ENCODE measurements around the gene DNTTIP2. TPM values are rescaled to one million over a fixed set of nuclear protein-coding genes. Genes with fewer than 3 reads are reported as not detected.
A peak's percentile ranks its signal among the peaks of the same experiment; 100 is the strongest.
"Not testable (repeated sequence)": the region's sequence is repeated elsewhere in the genome, so short reads cannot be mapped to it uniquely, and the experiment has no call there.

The DNTTIP2 gene
- total RNA-seq, 1 donor, result 40.2 TPM

DNA sequence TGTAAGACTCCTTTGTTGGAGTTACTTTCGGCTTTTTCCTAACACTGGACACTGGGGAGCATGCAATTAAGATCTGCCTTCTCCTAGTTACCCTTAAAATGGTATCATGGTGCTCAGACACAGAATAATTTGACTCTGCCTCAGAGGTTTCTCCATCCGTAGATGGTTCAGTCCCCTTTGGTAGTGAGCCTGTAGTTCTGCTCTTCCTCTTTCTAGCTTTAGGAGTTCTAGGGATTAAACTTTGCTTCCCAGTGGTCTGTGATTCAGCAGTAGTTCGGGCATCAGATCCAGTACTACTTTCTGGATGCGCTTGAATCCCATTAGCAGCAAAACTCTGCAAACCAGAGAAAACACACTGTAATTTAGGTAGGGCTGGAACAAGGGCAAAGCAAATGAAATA lies 1.5 kb downstream of the DNTTIP2 start:
- H3K4me3 ChIP-seq (ENCODE audit: low read depth, low read length), result peak overlapping the region; percentile 4
- TF ChIP-seq, protein P1, sequence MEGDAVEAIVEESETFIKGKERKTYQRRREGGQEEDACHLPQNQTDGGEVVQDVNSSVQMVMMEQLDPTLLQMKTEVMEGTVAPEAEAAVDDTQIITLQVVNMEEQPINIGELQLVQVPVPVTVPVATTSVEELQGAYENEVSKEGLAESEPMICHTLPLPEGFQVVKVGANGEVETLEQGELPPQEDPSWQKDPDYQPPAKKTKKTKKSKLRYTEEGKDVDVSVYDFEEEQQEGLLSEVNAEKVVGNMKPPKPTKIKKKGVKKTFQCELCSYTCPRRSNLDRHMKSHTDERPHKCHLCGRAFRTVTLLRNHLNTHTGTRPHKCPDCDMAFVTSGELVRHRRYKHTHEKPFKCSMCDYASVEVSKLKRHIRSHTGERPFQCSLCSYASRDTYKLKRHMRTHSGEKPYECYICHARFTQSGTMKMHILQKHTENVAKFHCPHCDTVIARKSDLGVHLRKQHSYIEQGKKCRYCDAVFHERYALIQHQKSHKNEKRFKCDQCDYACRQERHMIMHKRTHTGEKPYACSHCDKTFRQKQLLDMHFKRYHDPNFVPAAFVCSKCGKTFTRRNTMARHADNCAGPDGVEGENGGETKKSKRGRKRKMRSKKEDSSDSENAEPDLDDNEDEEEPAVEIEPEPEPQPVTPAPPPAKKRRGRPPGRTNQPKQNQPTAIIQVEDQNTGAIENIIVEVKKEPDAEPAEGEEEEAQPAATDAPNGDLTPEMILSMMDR (IDR thresholded peaks at IDR 0.05; ENCODE audit: insufficient read depth, low read length), result no peak

GRCh38 chr1:93876244-93876643 lies 2.8 kb downstream of the DNTTIP2 start:
- no peak overlapping the region for H3K4me3 ChIP-seq (ENCODE audit: low read depth, low read length)
- DNase-seq (ENCODE audit: low read depth), result no peak
- TF ChIP-seq, protein P1 (IDR thresholded peaks at IDR 0.05; ENCODE audit: insufficient read depth, low read length), result no peak

More for the DNA sequence above, 1.5 kb downstream of the DNTTIP2 start:
- DNase-seq (ENCODE audit: low read depth), result no peak

DNA sequence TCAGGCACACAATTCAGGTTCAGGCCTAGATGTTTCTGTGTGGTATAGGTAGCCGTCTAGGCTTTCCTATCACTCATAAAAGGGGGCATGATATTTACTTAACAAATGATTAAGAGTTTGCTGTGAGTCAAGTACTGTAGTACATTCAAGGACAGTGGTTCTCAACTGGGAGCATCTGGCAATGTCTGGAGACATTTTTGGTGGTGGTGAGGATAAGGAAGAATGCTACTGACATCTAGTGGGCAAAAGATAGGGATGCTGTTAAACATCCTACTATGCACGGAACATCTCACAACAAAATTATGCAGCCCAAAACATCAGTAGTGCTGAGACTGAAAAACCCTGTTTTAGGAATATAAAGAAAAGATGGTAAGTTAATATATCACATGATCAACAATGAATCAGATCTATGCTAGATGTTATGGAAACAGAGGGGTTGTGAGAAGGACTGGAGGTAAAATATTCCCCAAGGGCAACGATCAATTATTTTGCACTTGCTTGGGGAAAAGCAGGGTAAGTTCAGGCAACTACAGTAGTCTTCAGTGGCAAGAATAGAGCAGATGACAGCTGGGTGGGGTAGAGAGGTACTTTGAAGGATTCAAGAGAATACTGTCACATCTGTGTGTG lies 4.9 kb downstream of the DNTTIP2 start:
- DNase-seq (ENCODE audit: low read depth), result peak; percentile 57
- TF ChIP-seq, protein P1 (IDR thresholded peaks at IDR 0.05; ENCODE audit: insufficient read depth, low read length), result peak; percentile 64
- no peak overlapping the region for H3K4me3 ChIP-seq (ENCODE audit: low read depth, low read length)

DNA sequence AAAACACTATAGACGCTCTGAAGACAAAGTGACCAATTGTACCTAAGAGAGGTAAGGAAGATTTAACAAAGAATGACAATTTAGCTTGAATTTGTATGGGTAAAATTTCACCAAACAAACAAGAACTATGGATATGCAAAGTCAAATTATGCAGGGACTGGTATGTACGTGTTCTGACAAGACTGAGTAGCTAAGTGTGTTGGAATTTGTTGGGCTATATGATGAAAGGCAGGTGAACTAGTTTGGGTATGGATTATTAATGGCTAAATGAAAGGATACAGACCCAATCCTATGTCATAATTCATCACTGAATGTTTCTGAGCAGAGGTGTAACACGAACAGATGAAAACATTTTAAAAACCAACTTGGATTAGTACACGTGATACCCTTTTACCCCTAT lies 7.6 kb downstream of the DNTTIP2 start:
- H3K4me3 ChIP-seq (ENCODE audit: low read depth, low read length), result no peak overlapping the region
- TF ChIP-seq, protein P1 (IDR thresholded peaks at IDR 0.05; ENCODE audit: insufficient read depth, low read length), result no peak
- no peak for DNase-seq (ENCODE audit: low read depth)

DNA sequence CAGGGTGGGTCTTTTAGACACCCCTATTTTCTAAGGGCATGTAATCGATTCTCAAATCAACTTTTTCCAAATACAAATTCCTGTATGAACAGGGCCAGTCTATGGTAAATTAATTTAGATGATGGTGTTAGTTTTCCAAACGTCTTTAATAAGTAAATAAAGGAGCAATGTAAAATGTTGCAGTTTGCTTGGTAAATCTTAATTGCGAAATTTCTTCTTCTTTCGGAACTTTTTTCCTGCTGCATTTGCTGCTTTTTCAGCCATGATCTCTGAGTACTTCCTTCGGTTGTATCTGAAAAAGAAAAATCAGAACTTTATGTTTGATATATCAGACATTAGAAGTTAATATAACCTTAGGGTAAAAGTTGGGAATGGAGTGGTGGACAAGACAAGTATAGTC lies 9.4 kb downstream of the DNTTIP2 start:
- no peak for DNase-seq (ENCODE audit: low read depth)
- no peak overlapping the region for H3K4me3 ChIP-seq (ENCODE audit: low read depth, low read length)
- TF ChIP-seq, protein P1 (IDR thresholded peaks at IDR 0.05; ENCODE audit: insufficient read depth, low read length), result no peak

- not testable (repeated sequence) for DNase-seq (ENCODE audit: low read depth); H3K4me3 ChIP-seq (ENCODE audit: low read depth, low read length)
These were observed 10.5 kb downstream of the DNTTIP2 start for GRCh38 chr1:93868492-93868891.

DNA sequence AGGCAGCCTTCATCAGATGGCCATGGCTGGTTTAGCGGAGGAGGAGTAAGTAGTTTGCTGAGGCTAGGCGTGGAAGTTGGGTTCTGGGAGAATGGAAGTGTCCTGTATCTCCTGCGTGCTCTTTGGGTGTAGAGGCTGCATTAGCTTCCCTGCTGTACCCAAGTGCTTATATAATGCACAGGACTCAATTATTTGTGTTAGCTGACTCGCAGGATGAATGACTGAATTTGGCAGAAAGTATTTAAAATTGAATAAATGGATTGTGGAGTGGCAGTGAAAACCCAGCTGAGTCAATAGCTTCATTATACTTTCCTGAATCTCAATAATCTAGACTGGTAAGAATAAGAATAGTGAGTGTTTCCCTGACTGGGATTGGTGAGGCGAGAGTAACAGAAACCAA lies 13.8 kb downstream of the DNTTIP2 start:
- TF ChIP-seq, protein P1 (IDR thresholded peaks at IDR 0.05; ENCODE audit: insufficient read depth, low read length), result no peak
- no peak for DNase-seq (ENCODE audit: low read depth)
- no peak overlapping the region for H3K4me3 ChIP-seq (ENCODE audit: low read depth, low read length)
